NCI-H82 treated with DMSO at 0.1 percent for 48 hours (cell line): Measurements from ENCODE around the gene USP8.

Source experiments
- DNase-seq: peaks from one replicate; lab custom pipeline; 2025; ENCODE audit not compliant: unreplicated experiment; lab: John Stamatoyannopoulos, UW

USP8 gene

GRCh38 chr15:50531163-50531562, 107.0 kb downstream of the USP8 start:
- DNase-seq: no peak

GRCh38 chr15:50531766-50532165, 107.6 kb downstream of the USP8 start:
- no peak for DNase-seq

DNA sequence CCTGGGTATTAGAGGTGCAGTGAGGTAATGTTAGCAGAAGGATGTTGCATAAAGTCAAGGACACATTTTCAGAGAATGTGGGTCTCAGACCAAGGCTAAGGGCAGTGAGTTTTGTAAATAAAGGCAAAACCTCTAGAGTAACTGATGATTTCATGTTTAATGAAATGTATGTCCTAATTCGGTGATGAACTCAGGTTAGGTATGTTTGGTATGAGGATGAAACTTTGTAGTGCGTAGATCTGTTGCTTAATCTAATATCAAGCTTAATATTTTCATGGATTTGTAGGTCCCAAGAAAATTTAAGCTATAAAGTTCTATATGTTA, 118.6 kb downstream of the USP8 start:
- no peak for DNase-seq

DNA sequence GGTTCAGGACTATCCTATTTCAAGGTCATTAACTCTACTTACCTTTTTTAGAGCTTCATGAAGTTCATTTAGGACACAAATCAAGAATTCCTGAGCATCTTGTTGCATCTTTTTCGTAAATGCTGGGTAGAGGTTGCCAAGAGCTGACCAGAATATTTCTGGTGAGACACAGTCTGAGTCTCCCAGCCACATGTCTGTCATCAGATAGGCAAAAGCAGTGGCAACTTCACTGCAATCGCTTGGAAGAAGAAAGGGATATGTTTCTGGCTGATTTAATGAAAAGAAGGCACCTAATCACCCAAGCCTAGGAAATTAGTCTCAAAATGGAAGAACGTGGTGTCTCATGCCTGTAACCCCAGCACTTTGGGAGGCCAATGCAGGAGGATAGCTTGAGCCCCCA, 119.4 kb downstream of the USP8 start:
- DNase-seq: no peak

GRCh38 chr15:50544368-50544767, 120.2 kb downstream of the USP8 start:
- no peak for DNase-seq

- no peak for DNase-seq
Measured at GRCh38 chr15:50546566-50546965, 122.4 kb downstream of the USP8 start, which contains the start of gene USP50. USP50 (minus strand) TSS chr15:50546666; CDS start chr15:50546525, 141 bp downstream.

DNA sequence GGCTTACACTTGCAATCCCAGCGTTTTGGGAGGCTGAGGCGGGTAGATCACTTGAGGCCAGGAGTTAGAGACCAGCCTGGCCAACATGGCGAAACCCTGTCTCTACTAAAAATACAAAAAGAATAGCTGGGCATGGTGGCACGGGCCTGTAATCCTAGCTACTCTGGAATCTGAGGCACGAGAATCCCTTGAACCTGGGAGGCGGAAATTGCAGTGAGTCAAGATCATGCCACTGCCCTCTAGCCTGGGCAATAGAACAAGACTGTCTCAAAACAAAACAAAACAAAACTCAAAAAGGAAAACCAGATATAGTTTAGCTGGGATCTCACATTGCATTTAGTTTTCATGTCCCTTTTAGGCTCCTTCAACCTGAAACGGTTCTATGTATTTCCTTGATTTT, 125.1 kb downstream of the USP8 start:
- no peak for DNase-seq

GRCh38 chr15:50552238-50552637, 128.0 kb downstream of the USP8 start:
- no peak for DNase-seq

GRCh38 chr15:50556642-50557371, 132.6 kb downstream of the USP8 start:
- DNase-seq: no peak

- DNase-seq: no peak
Measured at GRCh38 chr15:50558012-50558411, 133.8 kb downstream of the USP8 start.

DNA sequence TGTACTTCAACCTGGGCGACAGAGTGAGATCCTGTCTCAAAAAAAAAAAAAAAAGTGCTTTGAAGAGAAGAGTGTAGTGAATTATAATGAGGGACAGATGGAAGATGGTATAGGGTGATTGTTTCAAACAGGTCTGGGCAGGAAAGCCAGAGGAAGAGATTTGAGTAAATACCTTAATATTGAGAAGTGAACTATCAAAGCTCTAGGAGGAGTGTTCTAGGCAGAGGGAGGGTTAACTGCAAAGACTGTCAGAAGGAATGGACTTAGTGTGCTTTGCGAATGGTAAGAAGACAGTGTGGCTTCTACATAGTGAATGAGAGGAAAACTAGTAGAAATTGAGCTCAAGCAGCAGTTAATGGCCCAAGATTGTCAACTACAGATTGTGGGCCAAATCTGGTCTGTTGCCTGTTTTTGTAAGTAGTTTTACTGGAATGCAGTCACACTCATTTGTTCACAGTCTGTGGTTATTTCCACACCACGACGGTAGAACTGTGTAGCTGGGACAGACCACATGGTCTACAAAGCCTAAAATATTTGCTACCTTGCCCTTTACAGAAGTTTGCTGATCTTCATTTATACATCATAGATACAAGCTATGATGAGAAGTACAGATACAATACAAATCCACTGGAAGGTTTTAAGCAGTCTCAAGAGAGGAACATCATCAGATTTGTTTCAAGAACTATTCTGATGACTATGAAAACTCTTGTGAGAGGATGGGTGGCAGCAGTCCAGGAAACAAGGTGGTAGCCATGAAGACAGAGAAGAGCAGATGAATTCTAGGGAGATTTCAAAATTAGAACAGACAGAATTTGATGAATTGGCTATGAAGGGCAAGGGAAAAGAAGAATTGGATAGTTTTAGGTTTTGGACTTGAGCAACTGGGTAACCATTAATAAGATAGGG, 138.8 kb downstream of the USP8 start:
- DNase-seq: no peak

- no peak for DNase-seq
Measured at GRCh38 chr15:50563756-50564155, 139.6 kb downstream of the USP8 start.
